Upper lobe of left lung (tissue), 6 donors: ENCODE data around the gene NPEPPS. TPM values are rescaled to one million over a fixed set of nuclear protein-coding genes. Genes with fewer than 3 reads are reported as not detected.
"Not testable (repeated sequence)": the region's sequence is repeated elsewhere in the genome, so short reads cannot be mapped to it uniquely, and the experiment has no call there.

Experiments
- ATAC-seq, 2 donors: fragments of 200-7000 bp; cut with Tn5 transposase; one replicate each; pipeline ENCODE4 v1.9.1; 2022; ENCODE audit warnings: mild to moderate bottlenecking in 2 of 2, moderate library complexity in 2 of 2; ENCODE audit not compliant: low FRiP score in 2 of 2
- DNase-seq, 2 donors: peaks; one replicate each; pipeline ENCODE4 v3.0.0-alpha.2; 2019 to 2020
- H3K27ac ChIP-seq, 4 donors: fragments of 200-600 bp; sonication (generic); one replicate each; pipeline ENCODE4 v1.5.1; 2016 to 2019
- H3K27me3 ChIP-seq, 4 donors: fragments of 200-600 bp; sonication (generic); one replicate each; pipeline ENCODE4 v1.5.1; 2017 to 2019
- H3K36me3 ChIP-seq, 4 donors: fragments of 200-600 bp; sonication (generic); one replicate each; pipeline ENCODE4 v1.5.1; 2016 to 2019
- H3K4me1 ChIP-seq, 4 donors: fragments of 200-600 bp; sonication (generic); one replicate each; pipeline ENCODE4 v1.5.1; 2018 to 2019
- H3K4me3 ChIP-seq, 4 donors: fragments of 200-600 bp; sonication (generic); one replicate each; pipeline ENCODE4 v1.5.1; 2017 to 2019; ENCODE audit warnings: mild to moderate bottlenecking in 2 of 4, moderate library complexity in 1 of 4
- H3K9me3 ChIP-seq, 4 donors: fragments of 200-600 bp; sonication (generic); one replicate each; pipeline ENCODE4 v1.5.1; 2018 to 2019
- WGBS, 2 donors: methylation state at CpG; one replicate each; pipeline ENCODE4 v1.1.5; 2017 to 2018; 5-methylcytosine and 5-hydroxymethylcytosine counted together
- total RNA-seq, 6 donors: library from RNA; depleted of rRNA in 4 of 6; stranded (reverse); fragments of >200 nt in 4 of 6; gene quantifications; one replicate each; pipeline versions ENCODE4 v1.1.0 to v1.2.1, GENCODE V29; 2016 to 2021
- donor health status: DM: no; HTN: no; CAD: no; lungs with moderate emphysema.
- donor health status: DM: no; HTN: yes; CAD: no; lungs with severe emphysema.

The NPEPPS gene
- total RNA-seq, 6 donors from 2014 or later, result 82.8 to 359 (median 114) TPM

- not testable (repeated sequence) for H3K27me3 ChIP-seq, H3K9me3 ChIP-seq, ATAC-seq, H3K4me1 ChIP-seq, H3K27ac ChIP-seq, DNase-seq, H3K4me3 ChIP-seq, H3K36me3 ChIP-seq
Measured at GRCh38 chr17:47519365-47519764, 11.5 kb upstream of the NPEPPS start.

- H3K9me3 ChIP-seq, H3K27ac ChIP-seq, H3K27me3 ChIP-seq, H3K4me3 ChIP-seq, DNase-seq, ATAC-seq, H3K36me3 ChIP-seq, H3K4me1 ChIP-seq: not testable (repeated sequence)
- WGBS, 2 donors, result 75 to 76% methylated on average over 4 of the region's 4 CpGs
Measured at GRCh38 chr17:47520279-47520678, 10.6 kb upstream of the NPEPPS start.

GRCh38 chr17:47521434-47521833, 9.5 kb upstream of the NPEPPS start:
- WGBS, 2 donors, result 91 to 100% methylated on average over 1 of the region's 1 CpG
- not testable (repeated sequence) for H3K27me3 ChIP-seq, H3K27ac ChIP-seq, H3K36me3 ChIP-seq, DNase-seq, H3K9me3 ChIP-seq, H3K4me3 ChIP-seq, H3K4me1 ChIP-seq, ATAC-seq

GRCh38 chr17:47522341-47522740, 8.6 kb upstream of the NPEPPS start:
- not testable (repeated sequence) for H3K4me1 ChIP-seq, H3K27me3 ChIP-seq, ATAC-seq, H3K4me3 ChIP-seq, H3K36me3 ChIP-seq, DNase-seq, H3K27ac ChIP-seq, H3K9me3 ChIP-seq

- not testable (repeated sequence) for H3K9me3 ChIP-seq, H3K27me3 ChIP-seq, H3K36me3 ChIP-seq
- peak overlapping the region; percentile 66 to 71 (median 69) for H3K4me3 ChIP-seq
- peak overlapping the region; percentile 88 to 96 (median 90) for H3K27ac ChIP-seq
- ATAC-seq (peak; percentile 70 to 73), DNase-seq (peak in 1 of 2 donors; percentile 88)
- H3K4me1 ChIP-seq, result peaks cover 7 to 19% (median 9%) of the 10 kb centered on the region in 4 donors
- WGBS, 2 donors, result no CpG with 5 or more reads among the region's 61 CpGs
Measured at GRCh38 chr17:47531233-47531820, 419 bp downstream of the NPEPPS start.

- ATAC-seq, H3K9me3 ChIP-seq, H3K36me3 ChIP-seq, H3K27me3 ChIP-seq, DNase-seq, H3K27ac ChIP-seq, H3K4me1 ChIP-seq, H3K4me3 ChIP-seq: not testable (repeated sequence)
- 68 to 90% methylated on average over 3 of the region's 3 CpGs for WGBS, 2 donors
Measured at GRCh38 chr17:47539085-47539484, 8.2 kb downstream of the NPEPPS start.

- not testable (repeated sequence) for ATAC-seq, H3K4me3 ChIP-seq, H3K36me3 ChIP-seq, H3K9me3 ChIP-seq, H3K27ac ChIP-seq, DNase-seq, H3K4me1 ChIP-seq, H3K27me3 ChIP-seq
- 93 to 94% methylated on average over 2 of the region's 2 CpGs for WGBS, 2 donors
Measured at GRCh38 chr17:47541676-47542075, 10.8 kb downstream of the NPEPPS start.

- 88 to 92% methylated on average over 6 of the region's 6 CpGs for WGBS, 2 donors
- H3K27ac ChIP-seq, DNase-seq, H3K36me3 ChIP-seq, H3K4me3 ChIP-seq, ATAC-seq, H3K27me3 ChIP-seq, H3K4me1 ChIP-seq, H3K9me3 ChIP-seq: not testable (repeated sequence)
Measured at GRCh38 chr17:47544327-47544726, 13.4 kb downstream of the NPEPPS start.

- not testable (repeated sequence) for H3K27me3 ChIP-seq, H3K4me1 ChIP-seq, H3K36me3 ChIP-seq, DNase-seq, H3K27ac ChIP-seq, ATAC-seq, H3K9me3 ChIP-seq, H3K4me3 ChIP-seq
- 72 to 78% methylated on average over 4 of the region's 4 CpGs for WGBS, 2 donors
Measured at GRCh38 chr17:47554733-47555132, 23.8 kb downstream of the NPEPPS start.

- not testable (repeated sequence) for H3K27me3 ChIP-seq, H3K4me1 ChIP-seq, H3K36me3 ChIP-seq, ATAC-seq, DNase-seq, H3K9me3 ChIP-seq, H3K4me3 ChIP-seq
- 62 to 77% methylated on average over 3 of the region's 3 CpGs for WGBS, 2 donors
- H3K27ac ChIP-seq, result peak overlapping the region in 2 of 4 donors; percentile 35 to 40
Measured at GRCh38 chr17:47556108-47556507, 25.2 kb downstream of the NPEPPS start.

GRCh38 chr17:47560517-47561043, 29.7 kb downstream of the NPEPPS start:
- H3K4me3 ChIP-seq, H3K4me1 ChIP-seq, DNase-seq, H3K9me3 ChIP-seq, H3K27ac ChIP-seq, H3K27me3 ChIP-seq, ATAC-seq, H3K36me3 ChIP-seq: not testable (repeated sequence)

- not testable (repeated sequence) for H3K36me3 ChIP-seq, ATAC-seq, H3K27me3 ChIP-seq, H3K9me3 ChIP-seq, H3K4me3 ChIP-seq, DNase-seq, H3K27ac ChIP-seq, H3K4me1 ChIP-seq
- 73 to 81% methylated on average over 5 of the region's 5 CpGs for WGBS, 2 donors
Measured at GRCh38 chr17:47561698-47562405, 30.9 kb downstream of the NPEPPS start.

- not testable (repeated sequence) for ATAC-seq, H3K27ac ChIP-seq, H3K4me3 ChIP-seq, H3K36me3 ChIP-seq, DNase-seq, H3K9me3 ChIP-seq, H3K27me3 ChIP-seq, H3K4me1 ChIP-seq
Measured at GRCh38 chr17:47562406-47562705, 31.4 kb downstream of the NPEPPS start.

- H3K36me3 ChIP-seq, result peaks cover 0 to 12% (median 5%) of the 10 kb centered on the region in 4 donors
- 54 to 64% methylated on average over 3 of the region's 3 CpGs for WGBS, 2 donors
- not testable (repeated sequence) for H3K4me1 ChIP-seq, DNase-seq, H3K4me3 ChIP-seq, H3K9me3 ChIP-seq, H3K27me3 ChIP-seq, ATAC-seq, H3K27ac ChIP-seq
Measured at GRCh38 chr17:47567261-47567660, 36.4 kb downstream of the NPEPPS start.
